ENCODE data around the gene DERL3. TPM values are rescaled to one million over a fixed set of nuclear protein-coding genes. Genes with fewer than 3 reads are reported as not detected.
A peak's percentile ranks its signal among the peaks of the same experiment; 100 is the strongest.

Gene DERL3
- total and polyA plus RNA-seq, 2 donors (not counting 1 experiment from before 2014, with no cell fraction given) = 77.0 to 142 TPM

DNA sequence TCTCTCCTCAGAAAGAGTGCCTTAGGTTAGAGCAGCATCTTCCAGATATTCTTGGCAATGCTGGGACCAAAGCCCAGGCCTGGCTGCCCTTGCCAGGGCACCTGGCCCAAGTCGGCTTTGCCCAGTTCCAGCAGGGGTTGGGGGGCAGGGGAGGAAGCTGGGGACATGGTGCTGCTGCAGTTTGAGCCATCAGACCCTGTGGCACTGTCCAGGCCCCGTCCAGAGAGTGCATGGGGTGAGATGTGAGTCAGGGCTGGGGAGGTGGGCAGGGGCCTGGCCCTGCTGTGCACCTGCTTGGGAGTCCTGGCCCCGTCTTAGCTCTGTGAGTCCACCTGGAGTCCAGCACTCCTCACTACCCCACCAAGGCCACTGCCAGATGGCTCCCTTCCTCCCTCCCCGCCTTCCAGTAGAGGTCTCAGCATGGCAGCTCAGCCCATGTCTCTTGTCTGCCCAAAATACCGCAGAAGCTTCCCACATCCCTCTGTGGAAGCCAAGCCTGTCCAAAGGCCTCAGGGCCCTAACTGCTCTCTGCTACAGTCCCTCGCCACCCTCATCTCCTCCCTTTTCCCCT is 16.6 kb downstream of the DERL3 start:
- Histone ChIP-seq H3K4me1 (ENCODE audit: control insufficient read depth in 2 of 2, insufficient read depth in 2 of 2, low read length in 2 of 2) (peaks cover 42% of the 10 kb centered on the region in 2 donors), H3K27me3 (replicated peaks in 1 of 4; ENCODE audit: control extremely low read depth in 1 of 4, control insufficient read depth in 3 of 4, insufficient read depth in 4 of 4, low read length in 3 of 4) (no peaks in the 10 kb centered on the region), H2AFZ (ENCODE audit: insufficient read depth, low read depth, low read length, poor library complexity, severe bottlenecking) (no peak overlapping the region), H3K36me3 (replicated peaks in 1 of 2; ENCODE audit: control extremely low read depth in 1 of 2, control insufficient read depth in 1 of 2, extremely low read depth in 1 of 2, insufficient read depth in 2 of 2, low read length in 1 of 2) (peaks cover 7 to 79% of the 10 kb centered on the region in 2 experiments), H3K27ac (ENCODE audit: low read length in 2 of 2) (peak overlapping the region in 1 of 2 donors; percentile 1), H3K4me2 (replicated peaks; ENCODE audit: low read depth, low read length, poor library complexity, severe bottlenecking) (no peak overlapping the region), H3K4me3 (ENCODE audit: control extremely low read depth in 1 of 5, extremely low read depth in 1 of 5, insufficient read depth in 1 of 5, low read depth in 2 of 5, low read length in 4 of 5) (no peak overlapping the region), H4K20me1 (ENCODE audit: control insufficient read depth, insufficient read depth, low read length, poor library complexity, severe bottlenecking) (peaks cover 39% of the 10 kb centered on the region), H3K9ac (ENCODE audit: low read length) (no peak overlapping the region), H3K79me2 (ENCODE audit: control insufficient read depth, insufficient read depth, low read length) (peaks cover 60% of the 10 kb centered on the region), H3K9me3 (ENCODE audit: control extremely low read depth in 1 of 3, control insufficient read depth in 2 of 3, insufficient read depth in 1 of 3, low read length in 2 of 3) (no peaks in the 10 kb centered on the region)
- intact Hi-C loops (cut with micrococcal nuclease) = no loop called here
- ChIA-PET POLR2A (interaction anchor here (0.5 to 1.5 kb wide), 4 partner anchors 16 to 115 kb away, joined by 3 to 8 read pairs (median 3); partner anchors contain the start of gene DERL3), CTCF (interaction anchor here (0.8 to 1.7 kb wide), 2 partner anchors 24 to 27 kb away, joined by 3 to 7 read pairs; no protein-coding TSS in a partner anchor)
- TF ChIP-seq EZH2 (IDR thresholded peaks at IDR 0.05; ENCODE audit: borderline replicate concordance, insufficient read depth, low read depth, low read length, poor library complexity, severe bottlenecking) = no peak
- TF ChIP-seq CTCF (IDR thresholded peaks at IDR 0.05) = no peak
- ATAC-seq (ENCODE audit: low read depth) (no peak), DNase-seq (no peak)
- Mint-ChIP-seq H3K4me3 (no peak overlapping the region), H3K4me1 (peaks cover 55% of the 10 kb centered on the region), H3K27ac (peak overlapping the region; percentile 79), H3K27me3 (no peaks in the 10 kb centered on the region), H3K9me3 (ENCODE audit: insufficient read depth) (no peaks in the 10 kb centered on the region)
- 93% methylated on average over 5 of the region's 6 CpGs for WGBS (ENCODE audit: insufficient coverage)

GRCh38 chr22:23820748-23821211 is 18.0 kb downstream of the DERL3 start:
- Histone ChIP-seq H3K36me3 (replicated peaks in 1 of 2; ENCODE audit: control extremely low read depth in 1 of 2, control insufficient read depth in 1 of 2, extremely low read depth in 1 of 2, insufficient read depth in 2 of 2, low read length in 1 of 2) (peaks cover 8 to 80% of the 10 kb centered on the region in 2 experiments), H3K9ac (ENCODE audit: low read length) (peak overlapping the region; percentile 3), H3K9me3 (ENCODE audit: control extremely low read depth in 1 of 3, control insufficient read depth in 2 of 3, insufficient read depth in 1 of 3, low read length in 2 of 3) (no peaks in the 10 kb centered on the region), H2AFZ (ENCODE audit: insufficient read depth, low read depth, low read length, poor library complexity, severe bottlenecking) (no peak overlapping the region), H3K27ac (ENCODE audit: low read length in 2 of 2) (peak overlapping the region; percentile 60 to 68), H3K79me2 (ENCODE audit: control insufficient read depth, insufficient read depth, low read length) (peaks cover 69% of the 10 kb centered on the region), H3K4me3 (ENCODE audit: control extremely low read depth in 1 of 5, extremely low read depth in 1 of 5, insufficient read depth in 1 of 5, low read depth in 2 of 5, low read length in 4 of 5) (no peak overlapping the region), H3K4me2 (replicated peaks; ENCODE audit: low read depth, low read length, poor library complexity, severe bottlenecking) (peak overlapping the region; percentile 51), H3K27me3 (replicated peaks in 1 of 4; ENCODE audit: control extremely low read depth in 1 of 4, control insufficient read depth in 3 of 4, insufficient read depth in 4 of 4, low read length in 3 of 4) (no peaks in the 10 kb centered on the region), H4K20me1 (ENCODE audit: control insufficient read depth, insufficient read depth, low read length, poor library complexity, severe bottlenecking) (peaks cover 27% of the 10 kb centered on the region), H3K4me1 (ENCODE audit: control insufficient read depth in 2 of 2, insufficient read depth in 2 of 2, low read length in 2 of 2) (peaks cover 43% of the 10 kb centered on the region in 2 donors)
- H3K4me3 Mint-ChIP-seq = peak overlapping the region; percentile 68
- TF ChIP-seq EZH2 (IDR thresholded peaks at IDR 0.05; ENCODE audit: borderline replicate concordance, insufficient read depth, low read depth, low read length, poor library complexity, severe bottlenecking) (no peak), CTCF (IDR thresholded peaks at IDR 0.05) (no peak)
- 3% methylated on average over 4 of the region's 4 CpGs for WGBS (ENCODE audit: insufficient coverage)
- DNase-seq = peak; percentile 41
- intact Hi-C loops (cut with micrococcal nuclease) = loop anchor here (2.0 kb wide), 2 partner anchors 18 to 20 kb away; partner anchors contain the start of gene DERL3
- no peaks in the 10 kb centered on the region for H3K27me3 Mint-ChIP-seq
- CTCF ChIA-PET = interaction anchor here (0.6 to 1.7 kb wide), 8 partner anchors 15 to 177 kb away, joined by 3 to 7 read pairs (median 4); partner anchors contain the start of gene MMP11
- peaks cover 59% of the 10 kb centered on the region for H3K4me1 Mint-ChIP-seq
- ATAC-seq (ENCODE audit: low read depth) = peak; percentile 81
- POLR2A ChIA-PET = interaction anchor here (1.0 to 1.5 kb wide), 5 partner anchors 17 to 50 kb away, joined by 3 to 8 read pairs (median 3); partner anchors contain the start of gene DERL3
- H3K9me3 Mint-ChIP-seq (ENCODE audit: insufficient read depth) = no peaks in the 10 kb centered on the region
- H3K27ac Mint-ChIP-seq = peak overlapping the region; percentile 93

All from B cell (primary cell).